ENCODE measurements around the gene MMEL1. TPM values are rescaled to one million over a fixed set of nuclear protein-coding genes. Genes with fewer than 3 reads are reported as not detected.

Gene MMEL1
- total and polyA plus RNA-seq, 2 donors (not counting 1 experiment from before 2014, with no cell fraction given): 0.33 to 0.60 TPM

DNA sequence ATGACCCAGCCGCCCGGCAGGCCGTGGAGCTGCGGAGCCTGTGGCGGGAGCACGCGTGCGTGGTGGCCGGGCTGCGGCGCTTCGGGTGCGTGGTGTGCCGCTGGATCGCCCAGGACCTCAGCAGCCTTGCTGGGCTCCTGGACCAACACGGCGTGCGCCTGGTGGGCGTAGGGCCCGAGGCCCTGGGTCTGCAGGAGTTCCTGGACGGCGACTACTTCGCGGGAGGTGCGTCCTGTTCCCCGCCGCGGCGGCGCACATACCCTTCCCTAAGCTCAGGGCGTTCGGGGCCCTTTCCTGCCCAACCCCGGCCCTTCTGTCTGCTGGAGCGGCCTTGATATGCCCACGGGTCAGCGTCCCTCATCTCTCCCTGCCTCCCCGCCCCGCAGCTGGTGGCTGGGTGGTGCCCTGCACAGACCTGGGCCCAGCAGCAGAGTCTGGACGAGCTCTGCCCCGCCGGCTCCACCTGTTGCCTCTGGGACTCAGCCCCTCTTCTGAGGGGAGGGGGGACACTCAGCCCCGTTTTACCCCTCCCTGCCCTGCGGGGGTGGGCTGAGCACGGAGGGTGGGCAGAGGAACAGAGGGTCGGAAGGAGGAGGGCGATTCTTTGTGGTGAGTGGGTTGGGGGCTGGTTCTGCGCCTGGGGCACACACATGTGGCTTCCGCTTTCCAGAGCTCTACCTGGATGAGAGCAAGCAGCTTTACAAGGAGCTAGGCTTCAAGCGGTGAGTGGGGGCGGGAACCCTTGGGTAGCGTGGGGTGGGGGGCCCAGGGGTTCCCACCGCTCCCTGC, 45.6 kb downstream of the MMEL1 start:
- Histone ChIP-seq H3K36me3 (ENCODE audit: control insufficient read depth, insufficient read depth, low read length) (no peaks in the 10 kb centered on the region), H3K4me1 (ENCODE audit: control insufficient read depth, extremely low read depth, insufficient read depth, low read length) (peaks cover 5% of the 10 kb centered on the region), H3K4me3 (replicated peaks in 1 of 4; ENCODE audit: control extremely low read depth in 1 of 4, insufficient read depth in 1 of 4, low read depth in 3 of 4, low read length in 4 of 4) (peak overlapping the region; percentile 63 to 69 (median 65)), H3K9ac (ENCODE audit: insufficient read depth, low read length) (peak overlapping the region; percentile 32), H3K9me3 (ENCODE audit: control insufficient read depth, insufficient read depth, low read depth, low read length) (no peaks in the 10 kb centered on the region), H4K20me1 (ENCODE audit: control insufficient read depth, extremely low read depth, insufficient read depth, low read length) (no peaks in the 10 kb centered on the region), H3K27me3 (ENCODE audit: control insufficient read depth, insufficient read depth, low read length) (no peaks in the 10 kb centered on the region), H3K4me2 (ENCODE audit: extremely low read depth, insufficient read depth, low read length) (peak overlapping the region; percentile 95), H3K27ac (ENCODE audit: insufficient read depth, low read length) (peak overlapping the region; percentile 23), H2AFZ (ENCODE audit: low read length) (peak overlapping the region; percentile 84), H3K79me2 (ENCODE audit: control insufficient read depth, insufficient read depth, low read length) (no peaks in the 10 kb centered on the region)
- TF ChIP-seq EZH2 (IDR thresholded peaks at IDR 0.05; ENCODE audit: low read length, missing control alignments) (no peak), CTCF (conservative IDR thresholded peaks at IDR 0.05 in 1 of 2, IDR thresholded peaks at IDR 0.05 in 1 of 2; ENCODE audit: low read depth in 1 of 2, low read length in 2 of 2) (no peak)
- DNase-seq (ENCODE audit: low read depth in 2 of 2): peak; percentile 24 to 26

- Histone ChIP-seq H3K27ac (ENCODE audit: insufficient read depth, low read length) (peak within 1 kb of the TSS; percentile 69), H3K9me3 (ENCODE audit: control insufficient read depth, insufficient read depth, low read depth, low read length) (no peaks in the 10 kb centered on the region), H3K79me2 (ENCODE audit: control insufficient read depth, insufficient read depth, low read length) (no peaks in the 10 kb centered on the region), H3K27me3 (ENCODE audit: control insufficient read depth, insufficient read depth, low read length) (no peaks in the 10 kb centered on the region), H4K20me1 (ENCODE audit: control insufficient read depth, extremely low read depth, insufficient read depth, low read length) (no peaks in the 10 kb centered on the region), H3K9ac (ENCODE audit: insufficient read depth, low read length) (peak within 1 kb of the TSS; percentile 71), H2AFZ (ENCODE audit: low read length) (peak within 1 kb of the TSS; percentile 93), H3K4me2 (ENCODE audit: extremely low read depth, insufficient read depth, low read length) (peak within 1 kb of the TSS; percentile 95), H3K4me1 (ENCODE audit: control insufficient read depth, extremely low read depth, insufficient read depth, low read length) (peaks cover 5% of the 10 kb centered on the region), H3K36me3 (ENCODE audit: control insufficient read depth, insufficient read depth, low read length) (no peaks in the 10 kb centered on the region), H3K4me3 (replicated peaks in 1 of 4; ENCODE audit: control extremely low read depth in 1 of 4, insufficient read depth in 1 of 4, low read depth in 3 of 4, low read length in 4 of 4) (peak within 1 kb of the TSS; percentile 66 to 79 (median 75))
- TF ChIP-seq EZH2 (IDR thresholded peaks at IDR 0.05; ENCODE audit: low read length, missing control alignments) (no peak), CTCF (conservative IDR thresholded peaks at IDR 0.05 in 1 of 2, IDR thresholded peaks at IDR 0.05 in 1 of 2; ENCODE audit: low read depth in 1 of 2, low read length in 2 of 2) (no peak)
- peak; percentile 98 to 99 for DNase-seq (ENCODE audit: low read depth in 2 of 2)
Measured at GRCh38 chr1:2586154-2587070, 46.4 kb downstream of the MMEL1 start, which contains the start of gene PRXL2B. TSS of gene PRXL2B (plus strand) at chr1:2586777. CDS start at chr1:2586886, 109 bp downstream.

Data from fibroblast of lung (primary cell).